H1 (cell line): ENCODE data around the gene RXRA. TPM values are rescaled to one million over a fixed set of nuclear protein-coding genes. Genes with fewer than 3 reads are reported as not detected.

Experiments
- RXRA ChIP-seq: IDR thresholded peaks from 2 replicates; pipeline ENCODE4 v1.6.1; 2011; ENCODE audit warnings: low read depth, mild to moderate bottlenecking, low read length, moderate library complexity; ENCODE audit not compliant: insufficient read depth
- polyA plus RNA-seq, 7 experiments: library from polyadenylated mRNA; depleted of rRNA in 3 of 7; stranded (reverse) in 5 of 7; unstranded in 2 of 7; fragments of >200 nt in 5 of 7; fragments of 200-250 nt in 2 of 7; gene quantifications; 1 replicate in 5 of 7; 2 replicates in 1 of 7; 4 replicates in 1 of 7; pipeline versions ENCODE4 v1.2.1 to v1.2.3, GENCODE V29; 2011 to 2013; ENCODE audit warnings: missing spikeins in 2 of 7, mixed read lengths in 2 of 7
- total RNA-seq: library from RNA; stranded (reverse); fragmentation: NEBNext Ultra II Directional; extraction: Animal tissue kit (Norgen Biotek cat#: 25700); gene quantifications from 2 replicates; pipeline ENCODE4 v1.2.1, GENCODE V29; 2021

The RXRA gene
- total and polyA plus RNA-seq, 2 of the 8 experiments (the other 6 are each of a cell fraction or from before 2014, with no cell fraction given): 9.8 to 29.4 TPM

GRCh38 chr9:134373953-134374300 is 47.7 kb downstream of the RXRA start (continued):
- TF ChIP-seq RXRA: no peak
